HFFc6 (cell line): Measurements from ENCODE around the gene TESK1. TPM values are rescaled to one million over a fixed set of nuclear protein-coding genes. Genes with fewer than 3 reads are reported as not detected.
"Not testable (repeated sequence)": the region's sequence is repeated elsewhere in the genome, so short reads cannot be mapped to it uniquely, and the experiment has no call there.

Experiments
- DNase-seq: peaks from one replicate; pipeline ENCODE4 v3.0.0-alpha.2; 2018
- H3K27ac Mint-ChIP-seq: 2 replicates; pipeline ENCODE4 v1.8.0; 2020; ENCODE audit warnings: mild to moderate bottlenecking, mixed read lengths
- H3K27me3 Mint-ChIP-seq: 2 replicates; pipeline ENCODE4 v1.8.0; 2021; ENCODE audit warnings: mild to moderate bottlenecking, moderate library complexity, mixed read lengths; ENCODE audit not compliant: insufficient read depth
- H3K36me3 Mint-ChIP-seq: 2 replicates; pipeline ENCODE4 v1.8.0; 2021; ENCODE audit warnings: low read depth, mixed read lengths
- H3K4me1 Mint-ChIP-seq: 2 replicates; pipeline ENCODE4 v1.8.0; 2020; ENCODE audit warnings: low read depth, mixed read lengths
- H3K4me3 Mint-ChIP-seq: 2 replicates; pipeline ENCODE4 v1.8.0; 2020; ENCODE audit warnings: mild to moderate bottlenecking, moderate library complexity, mixed read lengths
- H3K9me3 Mint-ChIP-seq: 2 replicates; pipeline ENCODE4 v1.8.0; 2020; ENCODE audit warnings: mild to moderate bottlenecking, mixed read lengths
- total RNA-seq, 6 experiments: library from RNA; stranded (reverse); fragmentation: NEBNext Ultra II Directional; extraction: Animal tissue kit (Norgen Biotek cat#: 25700); gene quantifications; 2 replicates in 1 of 6; 3 replicates in 5 of 6; pipeline ENCODE4 v1.2.3, GENCODE V29; 2021
- TF ChIP-seq, protein P1 (sequence below): fragments of 200-600 bp; sonication (generic); IDR thresholded peaks from 2 replicates; pipeline ENCODE4 v1.5.0; 2021; ENCODE audit warnings: antibody characterized with exemption, mild to moderate bottlenecking

TESK1 gene
- total RNA-seq, 6 experiments from 2014 or later, result 25.4 to 33.2 (median 28.5) TPM

DNA sequence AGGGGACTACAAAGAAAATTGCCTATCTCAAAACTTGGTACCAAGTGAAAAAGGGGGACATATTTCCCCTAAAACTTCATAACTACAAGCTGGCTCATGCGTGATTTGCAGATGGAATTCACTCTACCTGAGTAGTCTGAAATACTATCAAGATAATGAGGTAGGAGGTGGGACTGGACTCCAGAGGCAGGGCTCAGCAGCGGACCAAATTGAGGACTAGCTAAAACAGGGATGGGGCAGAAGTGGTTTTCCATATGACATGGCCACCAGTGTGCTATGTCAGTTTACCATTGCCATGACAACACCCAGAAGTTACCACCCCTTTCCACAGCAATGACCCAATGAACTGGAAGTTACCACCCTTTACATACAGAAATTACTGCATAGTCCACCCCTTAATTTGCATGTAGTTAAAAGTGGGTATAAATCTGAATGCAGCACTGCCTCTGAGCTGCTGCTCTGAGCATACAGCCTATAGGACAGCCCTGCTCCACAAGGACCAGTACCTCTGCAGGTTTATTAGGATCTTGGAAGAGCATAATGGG is 30.4 kb upstream of the TESK1 start:
- H3K4me3 Mint-ChIP-seq, result no peak overlapping the region
- H3K27ac Mint-ChIP-seq, result no peak overlapping the region
- peaks cover 12% of the 10 kb centered on the region; the same call in 1 of the 2 replicates for H3K4me1 Mint-ChIP-seq
- DNase-seq, result no peak
- H3K36me3 Mint-ChIP-seq, result peaks cover 5% of the 10 kb centered on the region
- H3K27me3 Mint-ChIP-seq, result peaks cover 4% of the 10 kb centered on the region
- TF ChIP-seq, protein P1, sequence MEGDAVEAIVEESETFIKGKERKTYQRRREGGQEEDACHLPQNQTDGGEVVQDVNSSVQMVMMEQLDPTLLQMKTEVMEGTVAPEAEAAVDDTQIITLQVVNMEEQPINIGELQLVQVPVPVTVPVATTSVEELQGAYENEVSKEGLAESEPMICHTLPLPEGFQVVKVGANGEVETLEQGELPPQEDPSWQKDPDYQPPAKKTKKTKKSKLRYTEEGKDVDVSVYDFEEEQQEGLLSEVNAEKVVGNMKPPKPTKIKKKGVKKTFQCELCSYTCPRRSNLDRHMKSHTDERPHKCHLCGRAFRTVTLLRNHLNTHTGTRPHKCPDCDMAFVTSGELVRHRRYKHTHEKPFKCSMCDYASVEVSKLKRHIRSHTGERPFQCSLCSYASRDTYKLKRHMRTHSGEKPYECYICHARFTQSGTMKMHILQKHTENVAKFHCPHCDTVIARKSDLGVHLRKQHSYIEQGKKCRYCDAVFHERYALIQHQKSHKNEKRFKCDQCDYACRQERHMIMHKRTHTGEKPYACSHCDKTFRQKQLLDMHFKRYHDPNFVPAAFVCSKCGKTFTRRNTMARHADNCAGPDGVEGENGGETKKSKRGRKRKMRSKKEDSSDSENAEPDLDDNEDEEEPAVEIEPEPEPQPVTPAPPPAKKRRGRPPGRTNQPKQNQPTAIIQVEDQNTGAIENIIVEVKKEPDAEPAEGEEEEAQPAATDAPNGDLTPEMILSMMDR, result no peak
- peaks cover 4% of the 10 kb centered on the region for H3K9me3 Mint-ChIP-seq

DNA sequence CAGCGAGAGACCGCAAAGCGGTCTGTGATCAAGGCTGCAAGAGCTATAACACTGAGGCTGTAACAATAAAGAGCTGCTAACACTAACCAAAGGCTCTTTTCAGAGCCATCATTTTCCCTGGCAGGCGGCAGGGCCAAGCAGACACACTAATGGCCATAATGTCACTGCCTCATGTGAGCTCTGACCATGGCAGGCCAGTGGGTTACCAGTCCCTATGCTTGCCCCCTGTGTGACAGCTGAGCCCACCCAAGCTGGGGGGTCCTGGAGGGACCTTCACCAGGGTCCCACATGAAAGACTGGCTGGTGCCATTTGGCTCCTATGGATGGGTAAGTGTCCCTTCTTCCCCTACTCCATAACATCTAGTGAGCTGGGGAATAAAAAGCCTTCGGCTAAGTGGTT is 29.6 kb upstream of the TESK1 start:
- Mint-ChIP-seq H3K4me1 (peaks cover 12% of the 10 kb centered on the region; the same call in 1 of the 2 replicates), H3K9me3 (peaks cover 11% of the 10 kb centered on the region), H3K36me3 (peaks cover 10% of the 10 kb centered on the region), H3K4me3 (no peak overlapping the region), H3K27me3 (peaks cover 4% of the 10 kb centered on the region), H3K27ac (no peak overlapping the region)
- TF ChIP-seq, protein P1, result no peak
- DNase-seq, result no peak

DNA sequence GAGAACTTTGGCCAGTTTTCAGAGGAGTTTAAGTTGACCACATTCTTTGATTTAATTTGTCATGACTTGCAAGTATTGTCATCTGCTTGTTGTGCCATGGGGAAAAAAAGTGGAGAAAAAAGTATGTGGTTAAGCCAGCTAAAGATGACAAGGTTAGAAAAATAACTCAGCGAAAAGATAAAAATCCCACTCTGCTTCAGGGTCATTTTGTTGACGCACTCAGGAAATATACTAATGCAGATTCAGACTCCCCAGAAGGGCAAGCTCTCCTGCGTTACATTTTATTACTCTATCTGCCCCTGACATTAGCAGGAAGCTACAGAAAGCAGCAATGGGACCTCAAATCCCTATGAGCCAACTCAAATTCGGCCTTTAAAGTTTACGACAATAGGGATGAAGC is 27.6 kb upstream of the TESK1 start:
- 0 out of 2 replicates have a peak, but pooled peaks cover 7% of the 10 kb centered on the region for H3K4me1 Mint-ChIP-seq
- DNase-seq, result no peak
- peaks cover 25% of the 10 kb centered on the region for H3K9me3 Mint-ChIP-seq
- H3K27ac Mint-ChIP-seq, result no peak overlapping the region
- H3K4me3 Mint-ChIP-seq, result no peak overlapping the region
- peaks cover 21% of the 10 kb centered on the region for H3K36me3 Mint-ChIP-seq
- peaks cover 4% of the 10 kb centered on the region for H3K27me3 Mint-ChIP-seq
- TF ChIP-seq, protein P1, result no peak

DNA sequence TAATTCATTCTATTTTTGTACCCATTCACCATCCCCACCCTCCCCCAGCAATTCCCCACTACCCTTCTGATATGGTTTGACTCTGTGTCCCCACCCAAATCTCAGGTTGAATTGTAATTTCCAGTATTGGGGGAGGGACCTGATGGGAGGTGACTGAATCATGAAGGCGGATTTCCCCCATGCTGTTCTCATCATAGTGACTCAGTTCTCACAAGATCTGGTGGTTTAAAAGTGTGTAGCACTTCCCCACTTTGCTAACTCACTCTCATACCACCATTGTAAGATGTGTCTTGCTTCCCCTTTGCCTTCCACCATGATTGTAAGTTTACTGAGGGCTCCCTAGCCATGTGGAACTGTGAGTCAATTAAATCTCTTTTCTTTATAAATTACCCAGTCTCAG is 25.9 kb upstream of the TESK1 start:
- DNase-seq, result no peak
- TF ChIP-seq, protein P1, result no peak
- peaks cover 8% of the 10 kb centered on the region for H3K27me3 Mint-ChIP-seq
- H3K9me3 Mint-ChIP-seq, result peaks cover 25% of the 10 kb centered on the region
- no peak overlapping the region for H3K4me3 Mint-ChIP-seq
- H3K4me1 Mint-ChIP-seq, result 0 out of 2 replicates have a peak, but pooled peaks cover 7% of the 10 kb centered on the region
- H3K27ac Mint-ChIP-seq, result no peak overlapping the region
- peaks cover 21% of the 10 kb centered on the region for H3K36me3 Mint-ChIP-seq

DNA sequence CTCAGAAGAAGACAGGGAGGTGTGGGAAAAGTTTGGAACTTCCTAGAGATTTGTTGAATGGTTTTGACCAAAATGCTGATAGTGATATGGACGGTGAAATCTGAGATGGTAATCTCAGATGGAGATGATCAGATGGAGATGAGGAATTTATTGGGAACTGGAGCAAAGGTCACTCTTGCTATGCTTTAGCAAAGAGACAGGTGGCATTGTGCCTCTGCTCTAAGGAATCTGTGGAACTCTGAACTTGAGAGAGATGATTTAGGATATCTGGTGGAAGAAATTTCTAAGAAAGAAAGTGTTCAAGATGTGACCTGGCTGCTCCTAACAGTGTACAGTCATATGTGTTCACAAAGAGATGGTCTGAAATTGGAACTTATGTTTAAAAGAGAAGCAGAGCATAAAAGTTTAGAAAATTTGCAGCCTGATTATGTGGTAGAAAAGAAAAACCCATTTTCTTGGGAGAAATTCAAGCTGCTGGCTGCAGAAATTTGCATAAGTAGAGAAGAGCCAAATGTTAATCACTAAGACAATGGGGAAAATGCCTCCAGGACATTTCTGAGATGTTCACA is 25.3 kb upstream of the TESK1 start:
- not testable (repeated sequence) for H3K4me3 Mint-ChIP-seq, H3K27me3 Mint-ChIP-seq, H3K4me1 Mint-ChIP-seq, DNase-seq, H3K27ac Mint-ChIP-seq
- peaks cover 21% of the 10 kb centered on the region for H3K36me3 Mint-ChIP-seq
- H3K9me3 Mint-ChIP-seq, result peaks cover 25% of the 10 kb centered on the region

DNA sequence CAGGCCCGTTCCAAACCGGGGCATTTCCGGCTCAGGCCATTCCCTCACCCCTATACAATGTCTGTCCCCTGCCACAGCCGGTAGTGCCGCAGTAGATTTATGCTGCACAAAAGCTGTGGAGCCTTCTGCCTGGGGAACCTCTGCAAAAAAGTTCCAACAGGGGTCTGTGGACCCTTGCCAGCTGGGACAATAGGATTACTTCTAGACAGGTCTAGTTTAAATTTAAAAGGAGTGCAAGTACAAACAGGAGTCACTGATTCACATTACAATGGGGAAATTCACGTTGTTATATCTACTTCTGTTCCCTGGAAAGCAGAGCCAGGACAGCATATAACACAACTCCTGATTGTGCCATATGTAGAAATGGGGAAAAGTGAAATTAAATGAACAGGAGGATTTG is 21.5 kb upstream of the TESK1 start:
- DNase-seq, H3K4me1 Mint-ChIP-seq, H3K4me3 Mint-ChIP-seq, H3K27ac Mint-ChIP-seq: not testable (repeated sequence)
- peaks cover 25% of the 10 kb centered on the region for H3K9me3 Mint-ChIP-seq
- H3K27me3 Mint-ChIP-seq, result peaks cover 14% of the 10 kb centered on the region
- H3K36me3 Mint-ChIP-seq, result peaks cover 25% of the 10 kb centered on the region

DNA sequence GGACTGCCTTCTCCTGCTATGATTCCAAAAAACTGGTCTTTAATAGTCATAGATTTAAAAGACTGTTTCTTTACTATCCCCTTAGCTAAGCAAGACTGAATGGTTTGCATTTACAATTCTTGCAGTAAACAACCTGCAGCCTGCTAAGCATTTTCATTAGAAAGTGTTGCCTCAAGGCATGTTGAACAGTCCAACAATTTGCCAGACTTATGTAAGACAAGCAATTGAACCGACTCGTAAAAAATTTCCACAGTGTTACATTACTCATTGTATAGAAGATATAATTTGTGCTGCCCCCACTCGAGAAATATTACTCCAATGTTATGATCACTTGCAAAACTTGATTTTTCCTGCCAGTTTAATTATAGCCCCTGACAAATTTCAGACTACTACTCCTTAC is 20.4 kb upstream of the TESK1 start:
- Mint-ChIP-seq H3K36me3 (peaks cover 20% of the 10 kb centered on the region), H3K27me3 (peaks cover 14% of the 10 kb centered on the region), H3K9me3 (peaks cover 21% of the 10 kb centered on the region)
- H3K4me1 Mint-ChIP-seq, H3K4me3 Mint-ChIP-seq, DNase-seq, H3K27ac Mint-ChIP-seq: not testable (repeated sequence)

DNA sequence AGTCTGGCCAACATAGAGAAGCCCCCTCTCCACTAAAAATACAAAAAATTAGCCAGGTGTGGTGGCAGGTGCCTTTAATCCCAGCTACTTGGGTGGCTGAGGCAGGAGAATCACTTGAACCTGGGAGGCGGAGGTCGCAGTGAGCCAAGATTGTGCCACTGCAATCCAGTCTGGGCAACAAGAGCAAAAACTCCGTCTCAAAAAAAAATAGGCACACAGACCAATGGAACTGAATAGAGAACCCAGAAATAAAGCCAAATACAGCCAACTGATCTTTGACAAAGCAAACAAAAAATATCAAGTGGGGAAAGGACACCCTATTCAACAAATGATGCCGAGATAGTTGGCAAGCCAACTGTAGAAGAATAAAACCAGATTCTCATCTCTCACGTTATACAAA is 16.6 kb upstream of the TESK1 start:
- Mint-ChIP-seq H3K9me3 (peaks cover 13% of the 10 kb centered on the region), H3K36me3 (peaks cover 12% of the 10 kb centered on the region), H3K27me3 (peaks cover 28% of the 10 kb centered on the region)
- not testable (repeated sequence) for H3K27ac Mint-ChIP-seq, H3K4me3 Mint-ChIP-seq, DNase-seq, H3K4me1 Mint-ChIP-seq
